ENCODE results near the gene CFAP92.

The CFAP92 gene

DNA sequence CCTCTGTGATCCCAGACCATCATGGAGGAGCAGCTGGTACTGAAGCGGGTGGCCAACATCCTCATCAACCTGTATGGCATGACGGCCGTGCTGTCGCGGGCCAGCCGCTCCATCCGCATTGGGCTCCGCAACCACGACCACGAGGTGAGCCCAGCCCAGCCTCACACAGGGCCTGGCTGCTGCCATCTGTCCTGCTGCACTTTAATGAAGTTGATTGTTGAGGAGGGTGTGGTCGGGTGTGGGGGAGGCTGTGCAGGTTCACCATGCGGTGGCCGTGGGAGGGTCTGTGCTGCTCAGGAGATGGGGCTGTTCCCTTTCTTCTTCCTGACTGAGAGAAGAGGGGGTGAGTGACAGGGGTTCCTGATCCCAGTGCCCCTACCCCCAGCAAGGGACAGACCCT, 83.9 kb downstream of the CFAP92 start:
- TF ChIP-seq TAF1 (IDR thresholded peaks at IDR 0.05; ENCODE audit: borderline replicate concordance, insufficient read depth, low read length) (no peak), SIN3A (IDR thresholded peaks at IDR 0.05; ENCODE audit: borderline replicate concordance, insufficient read depth, low read length) (no peak), FOXP2 (optimal IDR thresholded peaks at IDR 0.05; ENCODE audit: borderline replicate concordance, extremely low read depth, extremely low read length, insufficient read depth) (no peak)

DNA sequence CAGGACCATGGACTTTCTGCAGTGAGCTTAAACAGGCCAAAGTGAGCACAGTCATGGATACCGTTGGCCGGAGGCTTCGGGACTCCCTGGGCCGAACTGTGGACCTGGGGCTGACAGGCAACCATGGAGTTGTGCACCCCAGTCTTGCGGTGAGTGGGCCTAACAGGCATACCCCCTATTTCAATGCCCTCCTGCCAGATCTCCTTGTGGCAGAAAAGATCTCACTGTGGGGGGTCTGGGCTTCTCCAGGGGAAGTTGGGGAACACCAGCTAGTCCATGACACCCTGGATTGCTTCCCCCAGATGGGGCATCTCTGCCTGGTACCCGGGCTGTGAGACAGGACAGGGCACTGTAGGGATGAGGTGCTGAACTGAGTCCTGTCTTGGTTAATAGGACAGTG, 84.9 kb downstream of the CFAP92 start:
- no peak for TF ChIP-seq FOXP2 (optimal IDR thresholded peaks at IDR 0.05; ENCODE audit: borderline replicate concordance, extremely low read depth, extremely low read length, insufficient read depth)
- TF ChIP-seq POLR2AphosphoS5 (IDR thresholded peaks at IDR 0.05; ENCODE audit: low read depth, low read length), result no peak
- TF ChIP-seq TAF1 (IDR thresholded peaks at IDR 0.05; ENCODE audit: borderline replicate concordance, insufficient read depth, low read length), result no peak
- no peak for TF ChIP-seq REST (IDR thresholded peaks at IDR 0.05; ENCODE audit: insufficient read depth in 1 of 2, low read depth in 2 of 2, low read length in 2 of 2)
- no peak for TF ChIP-seq SIN3A (IDR thresholded peaks at IDR 0.05; ENCODE audit: borderline replicate concordance, insufficient read depth, low read length)

GRCh38 chr3:128907706-128908445, 86.0 kb downstream of the CFAP92 start:
- TF ChIP-seq FOXP2 (optimal IDR thresholded peaks at IDR 0.05; ENCODE audit: borderline replicate concordance, extremely low read depth, extremely low read length, insufficient read depth), result no peak
- TF ChIP-seq REST (IDR thresholded peaks at IDR 0.05; ENCODE audit: insufficient read depth in 1 of 2, low read depth in 2 of 2, low read length in 2 of 2), result no peak
- no peak for TF ChIP-seq POLR2AphosphoS5 (IDR thresholded peaks at IDR 0.05; ENCODE audit: low read depth, low read length)

GRCh38 chr3:128906804-128907525, 86.9 kb downstream of the CFAP92 start:
- TF ChIP-seq POLR2AphosphoS5 (IDR thresholded peaks at IDR 0.05; ENCODE audit: low read depth, low read length) (no peak), SIN3A (IDR thresholded peaks at IDR 0.05; ENCODE audit: borderline replicate concordance, insufficient read depth, low read length) (no peak)

GRCh38 chr3:128906031-128906803, 87.7 kb downstream of the CFAP92 start:
- TF ChIP-seq TAF1 (IDR thresholded peaks at IDR 0.05; ENCODE audit: borderline replicate concordance, insufficient read depth, low read length) (no peak), FOXP2 (optimal IDR thresholded peaks at IDR 0.05; ENCODE audit: borderline replicate concordance, extremely low read depth, extremely low read length, insufficient read depth) (no peak), POLR2AphosphoS5 (IDR thresholded peaks at IDR 0.05; ENCODE audit: low read depth, low read length) (no peak), REST (IDR thresholded peaks at IDR 0.05; ENCODE audit: insufficient read depth in 1 of 2, low read depth in 2 of 2, low read length in 2 of 2) (no peak), SIN3A (IDR thresholded peaks at IDR 0.05; ENCODE audit: borderline replicate concordance, insufficient read depth, low read length) (no peak)

Data from PFSK-1 (cell line).